GM18507 (cell line): Measurements from ENCODE around the gene HOXB13.
"Not testable (repeated sequence)": the region's sequence is repeated elsewhere in the genome, so short reads cannot be mapped to it uniquely, and the experiment has no call there.

Experiments used
- DNase-seq: peaks from one replicate; pipeline ENCODE4 v3.0.0; 2011; ENCODE audit warnings: low read depth; ENCODE audit not compliant: insufficient read length; ENCODE audit errors: extremely low spot score
- FAIRE-seq: peaks from 2 replicates; lab custom pipeline; 2011; peaks lifted over from hg19 to GRCh38; lab: Jason Lieb, UNC

HOXB13 gene

GRCh38 chr17:48717367-48718226, 11.0 kb downstream of the HOXB13 start:
- DNase-seq: no peak
- FAIRE-seq: no peak

- FAIRE-seq, DNase-seq: not testable (repeated sequence)
Measured at GRCh38 chr17:48716549-48716948, 12.0 kb downstream of the HOXB13 start.

GRCh38 chr17:48715496-48716399, 12.8 kb downstream of the HOXB13 start:
- FAIRE-seq: no peak
- no peak for DNase-seq

- no peak for FAIRE-seq
- no peak for DNase-seq
Measured at GRCh38 chr17:48711128-48711527, 17.4 kb downstream of the HOXB13 start.

GRCh38 chr17:48704361-48705248, 23.9 kb downstream of the HOXB13 start:
- DNase-seq (no peak), FAIRE-seq (no peak)

- DNase-seq: no peak
- no peak for FAIRE-seq
Measured at GRCh38 chr17:48701864-48702532, 26.6 kb downstream of the HOXB13 start.

- no peak for DNase-seq
- no peak for FAIRE-seq
Measured at GRCh38 chr17:48693178-48693577, 35.4 kb downstream of the HOXB13 start.

- no peak for FAIRE-seq
Measured at GRCh38 chr17:48692049-48692448, 36.5 kb downstream of the HOXB13 start.

GRCh38 chr17:48690655-48691054, 37.9 kb downstream of the HOXB13 start:
- DNase-seq: no peak
- FAIRE-seq: no peak

More at GRCh38 chr17:48692049-48692448, 36.5 kb downstream of the HOXB13 start:
- no peak for DNase-seq

- no peak for FAIRE-seq
- no peak for DNase-seq
Measured at GRCh38 chr17:48681609-48682008, 46.9 kb downstream of the HOXB13 start.

- DNase-seq (no peak), FAIRE-seq (no peak)
Measured at GRCh38 chr17:48679385-48680096, 49.0 kb downstream of the HOXB13 start.

GRCh38 chr17:48678141-48678971, 50.2 kb downstream of the HOXB13 start:
- FAIRE-seq: peak; percentile 65

GRCh38 chr17:48676963-48677558, 51.5 kb downstream of the HOXB13 start:
- DNase-seq: no peak
- FAIRE-seq: no peak

More at GRCh38 chr17:48678141-48678971, 50.2 kb downstream of the HOXB13 start:
- DNase-seq: peak; percentile 68
